ENCODE data around the gene COL11A1.

DNA sequence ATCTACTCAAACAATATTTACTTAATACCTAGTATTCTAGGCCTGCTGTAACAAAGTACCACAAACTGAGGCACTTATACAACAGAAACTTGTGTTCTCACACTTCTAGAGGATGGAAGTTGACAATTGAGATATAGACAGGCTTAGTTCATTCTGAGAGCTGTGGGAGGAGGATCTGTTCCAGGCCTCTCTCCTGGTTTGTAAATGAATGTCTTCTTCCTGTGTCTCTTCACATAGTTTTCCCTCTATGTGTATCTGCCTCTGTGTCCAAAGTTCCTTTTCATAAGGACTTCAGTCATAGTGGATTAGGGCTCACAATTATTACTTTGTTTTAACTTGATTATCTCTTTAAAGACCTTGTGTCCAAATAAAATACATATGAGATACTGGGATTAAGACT lies 251.1 kb downstream of the COL11A1 start:
- no peak for TF ChIP-seq POLR2AphosphoS5 (IDR thresholded peaks at IDR 0.05; ENCODE audit: low read depth, low read length)
- TF ChIP-seq POLR2A (IDR thresholded peaks at IDR 0.05; ENCODE audit: low read depth, low read length) = no peak
- TF ChIP-seq TAF1 (IDR thresholded peaks at IDR 0.05; ENCODE audit: borderline replicate concordance, low read depth, low read length) = no peak

Data from GM12892 (cell line).